BE2C (cell line): Measurements from ENCODE around the gene ACAD10.

Experiments
- DNase-seq: peaks from one replicate; pipeline ENCODE4 v3.0.0-alpha.2; 2020
- H3K27me3 ChIP-seq: fragments of 250-450 bp; sonication (Bioruptor Pico); 2 replicates; pipeline ENCODE4 v1.5.1; 2020; ENCODE audit warnings: mild to moderate bottlenecking
- H3K36me3 ChIP-seq: fragments of 250-450 bp; sonication (Bioruptor Pico); 2 replicates; pipeline ENCODE4 v1.5.1; 2020; ENCODE audit warnings: mild to moderate bottlenecking
- H3K4me1 ChIP-seq: fragments of 250-450 bp; sonication (Bioruptor Pico); 2 replicates; pipeline ENCODE4 v1.5.1; 2020
- H3K4me3 ChIP-seq: 2 replicates; pipeline ENCODE4 v1.5.1; 2011; ENCODE audit warnings: low read depth, low read length
- H3K9me3 ChIP-seq: fragments of 250-450 bp; sonication (Bioruptor Pico); 2 replicates; pipeline ENCODE4 v1.5.1; 2020
- CTCF ChIP-seq: IDR thresholded peaks from 2 replicates; pipeline ENCODE4 v1.5.1; 2012; ENCODE audit warnings: mild to moderate bottlenecking, low read depth, low read length

Gene ACAD10

GRCh38 chr12:111792856-111793235 is 107.0 kb downstream of the ACAD10 start:
- no peak for DNase-seq
- no peak overlapping the region for H3K4me3 ChIP-seq
- H3K36me3 ChIP-seq = peaks cover 54% of the 10 kb centered on the region
- no peak for TF ChIP-seq CTCF
- no peaks in the 10 kb centered on the region for H3K9me3 ChIP-seq
- no peaks in the 10 kb centered on the region for H3K4me1 ChIP-seq
- no peaks in the 10 kb centered on the region for H3K27me3 ChIP-seq

DNA sequence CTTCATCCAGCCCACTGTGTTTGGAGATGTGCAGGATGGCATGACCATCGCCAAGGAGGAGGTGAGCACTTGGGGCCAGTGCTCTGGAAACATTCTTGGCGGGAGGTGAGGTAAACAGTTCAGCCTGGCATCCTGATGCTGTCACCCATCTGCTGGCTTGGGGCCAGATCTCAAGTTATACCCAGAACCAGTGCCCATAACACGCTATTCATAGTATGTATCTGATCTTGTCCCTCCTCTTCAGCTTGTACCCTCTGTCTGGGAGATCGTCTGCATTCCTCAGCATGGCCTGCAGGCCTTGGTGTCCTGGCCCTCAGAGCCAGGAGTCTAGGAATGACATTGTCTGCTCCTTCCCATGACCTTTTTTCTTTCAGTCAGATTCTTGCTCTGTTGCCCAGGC is 112.3 kb downstream of the ACAD10 start:
- no peak for TF ChIP-seq CTCF
- no peaks in the 10 kb centered on the region for H3K9me3 ChIP-seq
- H3K4me1 ChIP-seq = no peaks in the 10 kb centered on the region
- no peak for DNase-seq
- no peak overlapping the region for H3K4me3 ChIP-seq
- no peaks in the 10 kb centered on the region for H3K27me3 ChIP-seq
- H3K36me3 ChIP-seq = peaks cover 52% of the 10 kb centered on the region

DNA sequence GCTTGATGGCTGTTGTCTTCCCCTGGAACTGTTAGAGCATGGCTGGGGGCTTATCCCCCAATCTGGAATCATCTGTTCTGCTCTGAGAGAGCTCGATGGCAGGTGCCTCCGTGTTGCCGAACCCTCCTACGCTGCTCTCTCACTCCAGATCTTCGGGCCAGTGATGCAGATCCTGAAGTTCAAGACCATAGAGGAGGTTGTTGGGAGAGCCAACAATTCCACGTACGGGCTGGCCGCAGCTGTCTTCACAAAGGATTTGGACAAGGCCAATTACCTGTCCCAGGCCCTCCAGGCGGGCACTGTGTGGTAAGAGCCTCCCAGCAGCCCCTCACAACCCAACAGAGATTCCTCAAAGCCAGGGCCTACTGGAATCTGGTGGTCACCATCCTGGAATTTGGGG is 113.9 kb downstream of the ACAD10 start:
- no peak for TF ChIP-seq CTCF
- Histone ChIP-seq H3K4me3 (no peak overlapping the region), H3K9me3 (no peaks in the 10 kb centered on the region), H3K4me1 (no peaks in the 10 kb centered on the region), H3K27me3 (no peaks in the 10 kb centered on the region), H3K36me3 (peaks cover 44% of the 10 kb centered on the region)
- DNase-seq = no peak

DNA sequence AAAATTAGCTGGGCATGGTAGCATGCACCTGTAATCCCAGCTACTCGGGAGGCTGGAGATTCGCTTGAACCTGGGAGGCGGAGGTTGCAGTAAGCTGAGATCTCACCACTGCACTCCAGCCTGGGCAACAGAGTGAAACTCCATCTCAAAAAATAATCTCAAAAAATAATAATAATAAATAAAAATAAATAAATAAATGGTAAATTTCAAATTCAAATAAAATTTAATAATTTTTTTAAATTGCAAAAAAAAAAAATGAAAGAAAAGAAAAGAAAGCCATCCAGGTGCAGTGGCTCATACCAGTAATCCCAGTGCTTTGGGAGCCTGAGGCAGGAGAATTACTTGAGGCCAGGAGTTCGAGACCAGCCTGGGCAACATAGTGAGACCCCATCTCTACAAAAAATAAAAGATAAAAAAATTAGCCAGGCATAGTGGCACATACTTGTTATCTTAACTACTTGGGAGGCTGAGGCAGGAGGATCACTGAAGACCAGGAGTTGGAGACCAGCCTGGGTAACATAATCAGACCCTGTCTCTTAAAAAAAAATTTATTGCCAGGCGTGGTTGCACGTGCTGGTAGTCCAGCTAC is 117.3 kb downstream of the ACAD10 start:
- H3K36me3 ChIP-seq = peaks cover 39% of the 10 kb centered on the region
- no peaks in the 10 kb centered on the region for H3K27me3 ChIP-seq
- DNase-seq = no peak
- TF ChIP-seq CTCF = no peak
- H3K9me3 ChIP-seq = no peaks in the 10 kb centered on the region
- no peak overlapping the region for H3K4me3 ChIP-seq
- no peaks in the 10 kb centered on the region for H3K4me1 ChIP-seq

GRCh38 chr12:111803851-111804250 is 118.0 kb downstream of the ACAD10 start:
- H3K9me3 ChIP-seq = no peaks in the 10 kb centered on the region
- no peak overlapping the region for H3K4me3 ChIP-seq
- H3K27me3 ChIP-seq = no peaks in the 10 kb centered on the region
- DNase-seq = no peak
- H3K4me1 ChIP-seq = no peaks in the 10 kb centered on the region
- peaks cover 32% of the 10 kb centered on the region for H3K36me3 ChIP-seq
- TF ChIP-seq CTCF = no peak

GRCh38 chr12:111806304-111806703 is 120.5 kb downstream of the ACAD10 start:
- Histone ChIP-seq H3K9me3 (no peaks in the 10 kb centered on the region), H3K36me3 (peaks cover 19% of the 10 kb centered on the region), H3K27me3 (no peaks in the 10 kb centered on the region), H3K4me3 (no peak overlapping the region), H3K4me1 (no peaks in the 10 kb centered on the region)
- DNase-seq = no peak
- TF ChIP-seq CTCF = no peak
